HEK293 (cell line): ENCODE results near the gene MALAT1.
A peak's percentile ranks its signal among the peaks of the same experiment; 100 is the strongest.

Source experiments
- CTCF ChIA-PET: fragments of 350-600 bp; formaldehyde crosslinking; extraction: SDS; loops from one replicate; lab custom pipeline; 2021; ENCODE audit warnings: antibody characterized with exemption; lab: Yijun Ruan, JAX
- POLR2A ChIA-PET: fragments of 300-600 bp; formaldehyde crosslinking; extraction: SDS; loops from one replicate; lab custom pipeline; 2020; ENCODE audit warnings: antibody characterized with exemption, inconsistent platforms; lab: Yijun Ruan, JAX
- H3K27ac ChIP-seq: fragments of 200-500 bp; sonication (Bioruptor generic); 2 replicates; pipeline ENCODE4 v1.5.1; 2014; ENCODE audit warnings: low read depth, low read length, control low read depth, inconsistent platforms; ENCODE audit errors: extremely low read depth
- H3K36me3 ChIP-seq, 2 experiments: fragments of 200-500 bp in 1 of 2; sonication (Bioruptor generic) in 1 of 2; 1 replicate in 1 of 2; 2 replicates in 1 of 2; pipeline ENCODE4 v1.5.1; 2014 to 2017; ENCODE audit warnings: inconsistent platforms in 2 of 2, low read length in 2 of 2; ENCODE audit not compliant: control insufficient read depth in 2 of 2, insufficient read depth in 1 of 2
- H3K4me1 ChIP-seq: fragments of 200-500 bp; sonication (Bioruptor generic); 2 replicates; pipeline ENCODE4 v1.5.1; 2014; ENCODE audit warnings: mild to moderate bottlenecking, low read length, inconsistent platforms; ENCODE audit not compliant: control insufficient read depth, insufficient read depth
- H3K4me3 ChIP-seq: 2 replicates; pipeline ENCODE4 v1.5.1; 2011; ENCODE audit warnings: low read depth, mild to moderate bottlenecking, control low read depth, low read length, moderate library complexity
- H3K9me3 ChIP-seq: fragments of 200-500 bp; sonication (Bioruptor generic); 2 replicates; pipeline ENCODE4 v1.5.1; 2014; ENCODE audit warnings: low read depth, low read length, inconsistent platforms; ENCODE audit not compliant: control insufficient read depth, insufficient read depth
- EGR2 ChIP-seq: fragments of 450-650 bp; formaldehyde crosslinking; IDR thresholded peaks from 2 replicates; pipeline ENCODE4 v1.5.1; 2016; ENCODE audit warnings: low read depth, missing biosample characterization, missing genetic modification characterization
- GFI1B ChIP-seq: fragments of 450-650 bp; formaldehyde crosslinking; IDR thresholded peaks from 2 replicates; pipeline ENCODE4 v1.5.1; 2016; ENCODE audit warnings: missing biosample characterization, missing genetic modification characterization
- GLIS1 ChIP-seq: fragments of 450-650 bp; formaldehyde crosslinking; IDR thresholded peaks from 2 replicates; pipeline ENCODE4 v1.5.1; 2016; ENCODE audit warnings: missing biosample characterization, missing genetic modification characterization
- GLIS2 ChIP-seq: fragments of 450-650 bp; formaldehyde crosslinking; IDR thresholded peaks from 2 replicates; pipeline ENCODE4 v1.5.1; 2016; ENCODE audit warnings: missing biosample characterization, missing genetic modification characterization
- HOXC10 ChIP-seq: sonication (generic); formaldehyde crosslinking; IDR thresholded peaks from 2 replicates; pipeline ENCODE4 v1.8.1; 2023; ENCODE audit warnings: mild to moderate bottlenecking, missing genetic modification reagents
- IKZF3 ChIP-seq: fragments of 450-650 bp; IDR thresholded peaks from 2 replicates; pipeline ENCODE4 v1.5.0; 2018; ENCODE audit warnings: missing biosample characterization, mild to moderate bottlenecking, missing genetic modification characterization, moderate library complexity
- KLF1 ChIP-seq: fragments of 450-650 bp; formaldehyde crosslinking; IDR thresholded peaks from 2 replicates; pipeline ENCODE4 v1.5.1; 2016; ENCODE audit warnings: missing biosample characterization, missing genetic modification characterization
- KLF9 ChIP-seq: fragments of 450-650 bp; formaldehyde crosslinking; IDR thresholded peaks from 2 replicates; pipeline ENCODE4 v1.5.1; 2016; ENCODE audit warnings: missing biosample characterization, missing genetic modification characterization, low read depth
- MEIS1 ChIP-seq: sonication (generic); formaldehyde crosslinking; IDR thresholded peaks from 2 replicates; pipeline ENCODE4 v1.8.1; 2022; ENCODE audit warnings: missing genetic modification reagents, mild to moderate bottlenecking, borderline replicate concordance
- SCRT2 ChIP-seq: fragments of 450-650 bp; formaldehyde crosslinking; IDR thresholded peaks from 2 replicates; pipeline ENCODE4 v1.5.1; 2016; ENCODE audit warnings: missing biosample characterization, missing genetic modification characterization
- SP2 ChIP-seq: fragments of 450-650 bp; formaldehyde crosslinking; IDR thresholded peaks from 2 replicates; pipeline ENCODE4 v1.5.1; 2016; ENCODE audit warnings: missing biosample characterization, missing genetic modification characterization
- ZNF140 ChIP-seq: fragments of 450-650 bp; formaldehyde crosslinking; IDR thresholded peaks from 2 replicates; pipeline ENCODE4 v1.5.1; 2016; ENCODE audit warnings: missing biosample characterization, missing genetic modification characterization
- ZNF184 ChIP-seq: fragments of 450-650 bp; IDR thresholded peaks from 2 replicates; pipeline ENCODE4 v1.5.1; 2018; ENCODE audit warnings: missing biosample characterization, mild to moderate bottlenecking, missing genetic modification characterization
- ZNF335 ChIP-seq: fragments of 450-650 bp; formaldehyde crosslinking; conservative IDR thresholded peaks from 2 replicates; pipeline ENCODE4 v1.5.1; 2016; ENCODE audit warnings: missing biosample characterization, missing genetic modification characterization
- ZNF341 ChIP-seq: fragments of 450-650 bp; formaldehyde crosslinking; IDR thresholded peaks from 2 replicates; pipeline ENCODE4; 2016; ENCODE audit warnings: low read depth, missing biosample characterization, missing genetic modification characterization
- ZNF416 ChIP-seq: fragments of 450-650 bp; formaldehyde crosslinking; IDR thresholded peaks from 2 replicates; pipeline ENCODE4 v1.5.1; 2016; ENCODE audit warnings: missing biosample characterization, missing genetic modification characterization
- ZNF560 ChIP-seq: fragments of 450-650 bp; formaldehyde crosslinking; IDR thresholded peaks from 2 replicates; pipeline ENCODE4 v1.5.1; 2017; ENCODE audit warnings: missing biosample characterization, missing genetic modification characterization, borderline replicate concordance
- ZNF701 ChIP-seq: fragments of 450-650 bp; formaldehyde crosslinking; IDR thresholded peaks from 2 replicates; pipeline ENCODE4 v1.5.1; 2016; ENCODE audit warnings: missing biosample characterization, missing genetic modification characterization
- ZNF747 ChIP-seq: fragments of 450-650 bp; formaldehyde crosslinking; IDR thresholded peaks from 2 replicates; pipeline ENCODE4 v1.5.1; 2016; ENCODE audit warnings: missing biosample characterization, missing genetic modification characterization
- TF ChIP-seq, protein P1 (sequence below): fragments of 450-650 bp; formaldehyde crosslinking; IDR thresholded peaks from 2 replicates; pipeline ENCODE4 v1.5.1; 2016; ENCODE audit warnings: missing biosample characterization, missing genetic modification characterization, borderline replicate concordance
- TF ChIP-seq, protein P2 (sequence below): fragments of 450-650 bp; formaldehyde crosslinking; IDR thresholded peaks from 2 replicates; pipeline ENCODE4 v1.5.1; 2016; ENCODE audit warnings: missing biosample characterization, missing genetic modification characterization, low read depth
- TF ChIP-seq, protein P3 (sequence below): fragments of 450-650 bp; formaldehyde crosslinking; optimal IDR thresholded peaks from 2 replicates; pipeline ENCODE3; 2016; ENCODE audit warnings: missing biosample characterization, mild to moderate bottlenecking, missing genetic modification characterization
- TF ChIP-seq, protein P4 (sequence below): fragments of 450-650 bp; formaldehyde crosslinking; IDR thresholded peaks from 2 replicates; pipeline ENCODE4 v1.5.1; 2016; ENCODE audit warnings: missing biosample characterization, missing genetic modification characterization
- TF ChIP-seq, protein P5 (sequence below): sonication (generic); formaldehyde crosslinking; IDR thresholded peaks from 2 replicates; pipeline ENCODE4 v1.8.1; 2022; ENCODE audit warnings: mild to moderate bottlenecking, moderate library complexity, missing genetic modification reagents

Gene MALAT1

DNA sequence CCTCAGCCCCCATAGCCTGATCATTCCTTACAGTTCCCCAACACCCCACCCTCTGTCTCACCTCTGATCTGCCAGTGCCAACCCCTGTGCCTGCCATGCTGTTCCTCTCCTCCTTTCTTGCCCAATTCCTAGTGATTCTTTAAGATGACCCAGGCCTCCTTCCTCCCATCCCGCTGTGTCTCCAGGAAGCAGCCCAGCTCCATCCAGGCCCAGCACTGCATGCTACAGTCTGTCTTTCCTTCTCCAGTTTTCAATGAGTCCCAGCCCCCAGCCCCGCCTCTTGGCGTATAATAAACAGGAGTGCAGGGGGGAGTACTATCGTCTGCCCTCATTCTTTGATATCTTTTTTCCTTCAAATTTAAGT lies 47.0 kb downstream of the MALAT1 start (continued):
- TF ChIP-seq, protein P1, sequence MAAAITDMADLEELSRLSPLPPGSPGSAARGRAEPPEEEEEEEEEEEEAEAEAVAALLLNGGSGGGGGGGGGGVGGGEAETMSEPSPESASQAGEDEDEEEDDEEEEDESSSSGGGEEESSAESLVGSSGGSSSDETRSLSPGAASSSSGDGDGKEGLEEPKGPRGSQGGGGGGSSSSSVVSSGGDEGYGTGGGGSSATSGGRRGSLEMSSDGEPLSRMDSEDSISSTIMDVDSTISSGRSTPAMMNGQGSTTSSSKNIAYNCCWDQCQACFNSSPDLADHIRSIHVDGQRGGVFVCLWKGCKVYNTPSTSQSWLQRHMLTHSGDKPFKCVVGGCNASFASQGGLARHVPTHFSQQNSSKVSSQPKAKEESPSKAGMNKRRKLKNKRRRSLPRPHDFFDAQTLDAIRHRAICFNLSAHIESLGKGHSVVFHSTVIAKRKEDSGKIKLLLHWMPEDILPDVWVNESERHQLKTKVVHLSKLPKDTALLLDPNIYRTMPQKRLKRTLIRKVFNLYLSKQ (tag by site-specific recombination) = no peak
- TF ChIP-seq, protein P2, sequence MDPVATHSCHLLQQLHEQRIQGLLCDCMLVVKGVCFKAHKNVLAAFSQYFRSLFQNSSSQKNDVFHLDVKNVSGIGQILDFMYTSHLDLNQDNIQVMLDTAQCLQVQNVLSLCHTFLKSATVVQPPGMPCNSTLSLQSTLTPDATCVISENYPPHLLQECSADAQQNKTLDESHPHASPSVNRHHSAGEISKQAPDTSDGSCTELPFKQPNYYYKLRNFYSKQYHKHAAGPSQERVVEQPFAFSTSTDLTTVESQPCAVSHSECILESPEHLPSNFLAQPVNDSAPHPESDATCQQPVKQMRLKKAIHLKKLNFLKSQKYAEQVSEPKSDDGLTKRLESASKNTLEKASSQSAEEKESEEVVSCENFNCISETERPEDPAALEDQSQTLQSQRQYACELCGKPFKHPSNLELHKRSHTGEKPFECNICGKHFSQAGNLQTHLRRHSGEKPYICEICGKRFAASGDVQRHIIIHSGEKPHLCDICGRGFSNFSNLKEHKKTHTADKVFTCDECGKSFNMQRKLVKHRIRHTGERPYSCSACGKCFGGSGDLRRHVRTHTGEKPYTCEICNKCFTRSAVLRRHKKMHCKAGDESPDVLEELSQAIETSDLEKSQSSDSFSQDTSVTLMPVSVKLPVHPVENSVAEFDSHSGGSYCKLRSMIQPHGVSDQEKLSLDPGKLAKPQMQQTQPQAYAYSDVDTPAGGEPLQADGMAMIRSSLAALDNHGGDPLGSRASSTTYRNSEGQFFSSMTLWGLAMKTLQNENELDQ (tag by site-specific recombination) = no peak
- TF ChIP-seq GFI1B (tag by site-specific recombination) (no peak), MEIS1 (CRISPR knock-in tag) (no peak), ZNF560 (tag by site-specific recombination) (no peak), ZNF140 (no peak), ZNF701 (tag by site-specific recombination) (no peak), EGR2 (tag by site-specific recombination) (no peak), HOXC10 (CRISPR knock-in tag) (no peak)

DNA sequence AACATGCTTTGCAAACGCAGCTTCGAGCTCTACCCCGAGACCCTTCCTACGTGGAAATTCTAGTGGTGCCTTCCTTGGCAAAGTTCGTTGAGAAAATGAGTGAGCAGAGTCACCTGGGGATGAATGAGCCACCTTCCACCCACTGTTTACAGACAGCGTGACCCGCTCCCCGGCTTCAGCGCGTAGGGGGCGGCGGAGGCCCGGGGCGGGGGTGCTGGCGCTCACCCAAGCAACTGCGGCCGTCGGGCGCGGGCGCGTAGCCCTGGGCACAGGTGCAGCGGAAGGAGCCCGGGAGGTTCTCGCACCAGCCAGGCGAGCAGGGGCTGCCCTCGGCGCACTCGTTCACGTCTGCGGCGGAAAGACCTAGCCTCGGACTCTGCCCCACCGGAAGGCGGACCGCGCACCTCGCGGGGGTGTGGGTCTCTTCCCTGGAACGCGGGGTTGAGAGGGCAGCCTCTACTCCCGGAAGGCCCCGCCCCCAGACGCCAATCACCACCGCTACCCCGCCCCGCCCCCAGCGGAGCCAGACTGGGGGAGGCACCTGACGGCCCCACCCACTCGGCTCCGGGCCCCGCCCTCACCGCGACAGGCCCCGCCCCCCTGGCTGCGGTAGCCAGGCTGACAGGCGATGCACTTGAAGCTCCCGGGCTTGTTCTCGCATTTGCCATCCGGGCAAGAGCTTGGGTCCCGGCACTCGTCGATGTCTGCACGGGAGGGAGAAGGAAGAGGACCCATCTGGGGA lies 47.5 kb downstream of the MALAT1 start:
- H3K4me1 ChIP-seq = no peaks in the 10 kb centered on the region; the same call in 1 of the 2 replicates
- peak overlapping the region; percentile 31 for H3K4me3 ChIP-seq
- H3K27ac ChIP-seq = no peak overlapping the region
- H3K9me3 ChIP-seq = no peaks in the 10 kb centered on the region
- H3K36me3 ChIP-seq = peaks cover 5 to 81% of the 10 kb centered on the region in 2 experiments; a peak in 2 of 3 replicates
- POLR2A ChIA-PET = interaction anchor here (0.7 to 3.0 kb wide), 8 partner anchors 10 to 55 kb away, joined by 4 to 14 read pairs (median 7); partner anchors contain the start of genes FAM89B, LTBP3, SCYL1 and ZNRD2
- CTCF ChIA-PET = interaction anchor here (2.1 kb wide), 1 partner anchor 25 kb away, joined by 11 read pairs; the partner anchor contains the start of gene ZNRD2
- TF ChIP-seq ZNF140 (no peak), SP2 (tag by site-specific recombination) (peak; percentile 61), ZNF747 (tag by site-specific recombination) (no peak), ZNF341 (tag by site-specific recombination) (peak; percentile 77), KLF1 (peak; percentile 40; the same call in 1 of the 2 replicates), EGR2 (tag by site-specific recombination) (peak; percentile 28; the same call in 1 of the 2 replicates), KLF9 (tag by site-specific recombination) (peak; percentile 62), GLIS1 (peak; percentile 29; the same call in 1 of the 2 replicates), ZNF416 (no peak), IKZF3 (tag by site-specific recombination) (no peak), SCRT2 (tag by site-specific recombination) (no peak), GLIS2 (tag by site-specific recombination) (peak; percentile 59; the same call in 1 of the 2 replicates), ZNF184 (tag by site-specific recombination) (no peak), ZNF335 (tag by site-specific recombination) (0 out of 2 replicates have a peak, but pooled peaks have one; percentile 18)
- TF ChIP-seq, protein P3, sequence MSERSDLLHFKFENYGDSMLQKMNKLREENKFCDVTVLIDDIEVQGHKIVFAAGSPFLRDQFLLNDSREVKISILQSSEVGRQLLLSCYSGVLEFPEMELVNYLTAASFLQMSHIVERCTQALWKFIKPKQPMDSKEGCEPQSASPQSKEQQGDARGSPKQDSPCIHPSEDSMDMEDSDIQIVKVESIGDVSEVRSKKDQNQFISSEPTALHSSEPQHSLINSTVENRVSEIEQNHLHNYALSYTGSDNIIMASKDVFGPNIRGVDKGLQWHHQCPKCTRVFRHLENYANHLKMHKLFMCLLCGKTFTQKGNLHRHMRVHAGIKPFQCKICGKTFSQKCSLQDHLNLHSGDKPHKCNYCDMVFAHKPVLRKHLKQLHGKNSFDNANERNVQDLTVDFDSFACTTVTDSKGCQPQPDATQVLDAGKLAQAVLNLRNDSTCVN (tag by site-specific recombination) = peak; percentile 57
- TF ChIP-seq, protein P4, sequence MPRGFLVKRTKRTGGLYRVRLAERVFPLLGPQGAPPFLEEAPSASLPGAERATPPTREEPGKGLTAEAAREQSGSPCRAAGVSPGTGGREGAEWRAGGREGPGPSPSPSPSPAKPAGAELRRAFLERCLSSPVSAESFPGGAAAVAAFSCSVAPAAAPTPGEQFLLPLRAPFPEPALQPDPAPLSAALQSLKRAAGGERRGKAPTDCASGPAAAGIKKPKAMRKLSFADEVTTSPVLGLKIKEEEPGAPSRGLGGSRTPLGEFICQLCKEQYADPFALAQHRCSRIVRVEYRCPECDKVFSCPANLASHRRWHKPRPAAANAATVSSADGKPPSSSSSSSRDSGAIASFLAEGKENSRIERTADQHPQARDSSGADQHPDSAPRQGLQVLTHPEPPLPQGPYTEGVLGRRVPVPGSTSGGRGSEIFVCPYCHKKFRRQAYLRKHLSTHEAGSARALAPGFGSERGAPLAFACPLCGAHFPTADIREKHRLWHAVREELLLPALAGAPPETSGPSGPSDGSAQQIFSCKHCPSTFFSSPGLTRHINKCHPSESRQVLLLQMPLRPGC (tag by site-specific recombination) = no peak
- TF ChIP-seq, protein P5, sequence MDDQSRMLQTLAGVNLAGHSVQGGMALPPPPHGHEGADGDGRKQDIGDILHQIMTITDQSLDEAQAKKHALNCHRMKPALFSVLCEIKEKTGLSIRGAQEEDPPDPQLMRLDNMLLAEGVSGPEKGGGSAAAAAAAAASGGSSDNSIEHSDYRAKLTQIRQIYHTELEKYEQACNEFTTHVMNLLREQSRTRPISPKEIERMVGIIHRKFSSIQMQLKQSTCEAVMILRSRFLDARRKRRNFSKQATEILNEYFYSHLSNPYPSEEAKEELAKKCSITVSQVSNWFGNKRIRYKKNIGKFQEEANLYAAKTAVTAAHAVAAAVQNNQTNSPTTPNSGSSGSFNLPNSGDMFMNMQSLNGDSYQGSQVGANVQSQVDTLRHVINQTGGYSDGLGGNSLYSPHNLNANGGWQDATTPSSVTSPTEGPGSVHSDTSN (CRISPR knock-in tag) = peak; percentile 46; the same call in 1 of the 2 replicates
